Epithelial cell of prostate (primary cell): ENCODE measurements around the gene AGAP2.
"Not testable (repeated sequence)": the region's sequence is repeated elsewhere in the genome, so short reads cannot be mapped to it uniquely, and the experiment has no call there.

ENCODE experiments used
- DNase-seq: peaks from one replicate; pipeline ENCODE4 v3.0.0-alpha.2; 2011; ENCODE audit warnings: low read depth, low spot score
- H3K27ac ChIP-seq: fragments of 450-650 bp; 2 replicates; pipeline ENCODE4 v1.5.1; 2017; ENCODE audit warnings: mild to moderate bottlenecking

Gene AGAP2

DNA sequence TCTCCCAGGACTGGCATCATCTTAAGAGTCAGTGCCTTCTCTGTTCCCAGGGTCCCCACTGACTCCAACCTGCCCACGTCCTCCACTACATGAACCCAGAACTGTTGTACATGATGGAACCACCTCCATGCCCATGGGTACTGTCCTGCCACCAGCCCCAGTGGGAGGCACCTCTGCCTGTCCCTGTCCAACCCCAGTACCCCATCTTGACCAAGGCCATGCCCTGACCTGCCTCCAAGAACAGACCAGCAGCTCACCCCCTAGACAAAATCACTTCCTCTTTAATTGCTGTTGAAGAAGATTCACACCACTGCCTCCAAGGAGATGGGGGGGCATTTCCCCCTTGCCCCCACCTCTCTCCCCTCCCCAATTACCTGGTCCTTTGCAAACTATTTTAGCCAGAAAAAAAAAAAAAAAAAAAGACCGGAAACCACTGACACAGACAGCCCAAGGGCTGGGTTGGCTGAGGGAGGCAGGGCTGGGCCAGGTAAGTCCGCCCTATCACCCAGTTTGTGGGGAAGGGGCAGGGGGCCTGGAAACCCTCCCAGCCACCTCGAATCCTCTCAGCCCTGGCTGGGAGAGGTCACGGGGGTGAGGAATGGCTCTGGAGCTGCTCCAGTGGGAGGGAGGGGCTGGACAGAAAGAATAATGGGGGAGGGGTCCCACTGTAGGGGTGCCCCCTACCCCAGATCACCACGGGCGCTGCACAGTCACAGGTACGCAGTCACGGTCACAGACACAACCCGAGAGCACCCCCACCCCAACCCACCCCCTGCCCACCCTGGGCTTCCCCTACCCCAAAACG, 13.4 kb downstream of the AGAP2 start:
- H3K27ac ChIP-seq: no peak overlapping the region
- DNase-seq: no peak

DNA sequence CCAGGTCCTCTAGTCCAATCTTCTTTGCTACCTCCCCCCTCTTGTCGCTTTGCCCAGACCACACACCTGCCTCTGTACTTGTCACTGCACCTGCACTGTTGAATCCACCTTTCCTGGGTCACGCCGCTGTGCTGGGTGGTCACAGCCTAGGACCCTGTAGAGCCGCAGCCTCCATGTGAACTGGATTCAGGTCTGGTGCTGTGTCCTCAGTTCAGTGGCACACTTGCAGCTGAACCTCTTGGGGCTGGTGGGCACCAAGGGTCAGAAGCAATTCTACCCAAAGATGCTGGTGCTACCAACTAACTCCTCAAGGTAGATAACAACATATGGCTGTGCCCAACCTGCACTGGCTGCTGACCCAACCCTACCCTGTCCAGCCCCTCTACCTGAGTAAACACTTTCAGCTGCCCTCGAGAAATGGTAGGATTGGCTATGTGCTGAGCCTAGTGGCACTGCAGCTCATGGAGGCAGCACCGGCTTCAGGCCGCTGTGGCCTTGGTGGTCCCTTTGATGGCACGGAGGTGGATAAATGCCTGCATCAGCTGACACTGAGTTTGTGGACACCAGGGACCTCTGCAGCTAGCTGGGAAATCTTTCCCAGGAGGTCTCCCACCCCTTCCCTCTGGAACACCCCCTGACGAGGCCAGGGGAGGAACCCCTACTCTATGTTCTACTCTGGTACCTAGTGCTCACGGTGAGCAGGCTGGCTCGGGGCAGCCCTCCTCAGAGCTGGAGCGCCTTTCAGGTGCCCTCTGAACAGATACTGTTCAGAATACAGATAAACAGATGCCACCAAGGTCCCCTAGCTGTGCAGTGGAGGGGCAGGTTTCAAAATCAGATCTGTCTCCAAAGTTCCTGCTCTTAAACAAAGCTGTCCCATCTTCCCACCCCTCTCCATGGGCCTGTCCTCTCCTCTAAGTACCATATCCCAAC, 14.3 kb downstream of the AGAP2 start:
- H3K27ac ChIP-seq: no peak overlapping the region
- DNase-seq: no peak

DNA sequence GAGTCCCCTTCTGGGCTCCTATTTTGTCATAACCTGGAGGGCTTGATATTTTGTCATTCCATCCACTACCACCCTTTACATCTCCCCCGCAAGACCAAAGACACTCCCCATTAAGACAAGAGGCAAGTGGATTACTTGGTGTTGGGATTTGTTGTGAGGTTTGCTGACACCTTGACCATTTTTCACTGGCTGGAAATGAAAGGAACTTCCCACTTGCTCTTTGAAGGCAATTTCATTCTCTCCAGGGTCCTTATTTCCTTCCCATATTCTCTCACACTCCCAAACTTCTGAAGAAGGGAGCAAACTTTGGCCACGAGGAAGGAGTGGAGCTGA, 14.9 kb downstream of the AGAP2 start:
- no peak for DNase-seq
- no peak overlapping the region for H3K27ac ChIP-seq

DNA sequence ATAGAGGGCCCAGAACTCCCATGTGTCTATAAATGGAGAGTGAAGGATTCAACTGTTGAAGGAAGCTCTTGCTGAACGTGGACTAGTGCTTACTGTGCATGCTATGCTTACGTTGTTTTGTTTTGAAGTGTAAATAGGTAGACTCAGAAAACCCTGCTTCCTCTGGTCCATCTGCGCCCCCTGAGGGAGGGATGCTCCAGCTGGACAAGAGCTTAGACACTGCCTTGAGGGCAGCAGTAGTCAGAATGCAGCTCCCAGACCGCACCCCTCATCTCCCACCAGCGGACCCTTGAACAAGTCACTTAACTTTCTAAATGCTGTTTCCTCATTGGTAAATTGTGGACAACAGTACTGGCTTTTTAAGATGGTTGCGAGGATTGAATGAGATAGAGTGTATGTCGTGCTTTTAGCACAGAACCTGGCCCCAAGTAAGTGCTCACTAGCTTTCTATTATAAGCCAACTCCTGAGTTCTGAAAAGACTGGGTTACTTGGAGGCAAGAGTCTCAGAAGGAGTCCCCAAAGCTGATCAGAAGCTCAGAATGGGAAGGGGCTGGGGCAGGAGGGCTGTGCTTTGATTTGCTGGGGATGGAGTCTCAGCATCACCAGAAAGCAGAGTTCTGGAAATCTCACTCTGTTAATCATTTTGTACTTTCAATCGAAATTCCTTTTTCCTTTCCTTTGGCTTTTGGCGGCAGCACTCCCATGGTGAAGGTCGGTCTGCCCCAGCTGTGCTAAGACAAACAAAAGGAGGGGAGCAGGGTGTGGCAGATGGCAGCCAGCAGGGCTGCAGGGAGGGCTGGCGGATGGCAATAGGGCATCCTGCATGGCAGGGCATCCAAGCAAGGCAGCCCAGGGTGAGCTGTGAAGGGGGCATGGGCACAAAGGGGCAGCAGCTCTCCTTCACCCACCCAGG, 15.6 kb downstream of the AGAP2 start:
- no peak overlapping the region for H3K27ac ChIP-seq
- no peak for DNase-seq

DNA sequence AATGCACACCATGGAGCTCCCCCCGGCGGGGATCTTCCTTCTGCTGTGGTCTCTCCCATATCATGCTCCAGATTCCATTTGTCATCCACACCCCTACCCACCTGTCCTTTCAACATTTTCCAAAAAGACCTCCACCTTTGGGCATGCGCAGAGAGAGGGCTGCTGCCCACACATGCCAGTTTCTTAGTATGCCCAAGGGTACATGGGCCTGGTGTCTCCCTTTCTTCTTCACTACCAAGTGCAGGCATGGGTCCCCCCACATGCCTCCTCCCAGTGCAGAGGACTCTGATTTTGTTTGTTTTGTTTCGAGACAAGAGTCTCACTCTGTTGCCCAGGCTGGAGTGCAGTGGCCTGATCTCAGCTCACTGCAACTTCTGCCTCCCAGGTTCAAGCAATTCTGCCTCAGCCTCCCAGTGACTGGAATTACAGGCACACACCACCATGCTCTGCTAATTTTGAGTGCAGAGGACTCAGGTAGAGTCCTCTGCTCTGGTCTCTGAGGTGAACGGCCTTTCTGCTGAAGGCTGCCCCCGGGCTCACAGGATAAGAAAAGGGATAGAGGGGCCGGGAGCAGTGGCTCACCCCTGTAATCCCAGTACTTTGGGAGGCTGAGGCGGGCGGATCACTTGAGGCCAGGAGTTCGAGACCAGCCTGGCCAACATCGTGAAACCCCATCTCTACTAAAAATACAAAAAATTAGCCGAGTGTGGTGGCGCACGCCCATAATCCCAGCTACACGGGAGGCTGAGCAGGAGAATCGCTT, 16.5 kb downstream of the AGAP2 start:
- not testable (repeated sequence) for H3K27ac ChIP-seq, DNase-seq

DNA sequence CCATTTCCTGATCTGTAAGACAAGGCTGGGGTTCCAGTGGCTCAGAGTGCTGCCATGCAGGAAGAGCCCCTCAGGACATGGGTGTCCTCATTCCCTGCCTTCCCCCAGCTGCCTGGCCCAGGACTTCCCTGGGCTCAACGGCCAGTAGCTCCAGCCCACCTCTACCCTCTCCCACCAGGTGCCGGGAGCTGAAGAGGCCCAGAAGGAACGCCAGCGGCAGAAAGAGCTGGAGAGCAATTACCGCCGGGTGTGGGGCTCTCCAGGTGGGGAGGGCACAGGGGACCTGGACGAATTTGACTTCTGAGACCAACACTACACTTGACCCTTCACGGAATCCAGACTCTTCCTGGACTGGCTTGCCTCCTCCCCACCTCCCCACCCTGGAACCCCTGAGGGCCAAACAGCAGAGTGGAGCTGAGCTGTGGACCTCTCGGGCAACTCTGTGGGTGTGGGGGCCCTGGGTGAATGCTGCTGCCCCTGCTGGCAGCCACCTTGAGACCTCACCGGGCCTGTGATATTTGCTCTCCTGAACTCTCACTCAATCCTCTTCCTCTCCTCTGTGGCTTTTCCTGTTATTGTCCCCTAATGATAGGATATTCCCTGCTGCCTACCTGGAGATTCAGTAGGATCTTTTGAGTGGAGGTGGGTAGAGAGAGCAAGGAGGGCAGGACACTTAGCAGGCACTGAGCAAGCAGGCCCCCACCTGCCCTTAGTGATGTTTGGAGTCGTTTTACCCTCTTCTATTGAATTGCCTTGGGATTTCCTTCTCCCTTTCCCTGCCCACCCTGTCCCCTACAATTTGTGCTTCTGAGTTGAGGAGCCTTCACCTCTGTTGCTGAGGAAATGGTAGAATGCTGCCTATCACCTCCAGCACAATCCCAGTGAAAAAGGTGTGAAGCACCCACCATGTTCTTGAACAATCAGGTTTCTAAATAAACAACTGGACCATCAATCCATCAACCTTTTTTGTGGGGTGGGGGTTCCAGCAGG, 17.6 kb downstream of the AGAP2 start:
- DNase-seq: no peak
- H3K27ac ChIP-seq: no peak overlapping the region

DNA sequence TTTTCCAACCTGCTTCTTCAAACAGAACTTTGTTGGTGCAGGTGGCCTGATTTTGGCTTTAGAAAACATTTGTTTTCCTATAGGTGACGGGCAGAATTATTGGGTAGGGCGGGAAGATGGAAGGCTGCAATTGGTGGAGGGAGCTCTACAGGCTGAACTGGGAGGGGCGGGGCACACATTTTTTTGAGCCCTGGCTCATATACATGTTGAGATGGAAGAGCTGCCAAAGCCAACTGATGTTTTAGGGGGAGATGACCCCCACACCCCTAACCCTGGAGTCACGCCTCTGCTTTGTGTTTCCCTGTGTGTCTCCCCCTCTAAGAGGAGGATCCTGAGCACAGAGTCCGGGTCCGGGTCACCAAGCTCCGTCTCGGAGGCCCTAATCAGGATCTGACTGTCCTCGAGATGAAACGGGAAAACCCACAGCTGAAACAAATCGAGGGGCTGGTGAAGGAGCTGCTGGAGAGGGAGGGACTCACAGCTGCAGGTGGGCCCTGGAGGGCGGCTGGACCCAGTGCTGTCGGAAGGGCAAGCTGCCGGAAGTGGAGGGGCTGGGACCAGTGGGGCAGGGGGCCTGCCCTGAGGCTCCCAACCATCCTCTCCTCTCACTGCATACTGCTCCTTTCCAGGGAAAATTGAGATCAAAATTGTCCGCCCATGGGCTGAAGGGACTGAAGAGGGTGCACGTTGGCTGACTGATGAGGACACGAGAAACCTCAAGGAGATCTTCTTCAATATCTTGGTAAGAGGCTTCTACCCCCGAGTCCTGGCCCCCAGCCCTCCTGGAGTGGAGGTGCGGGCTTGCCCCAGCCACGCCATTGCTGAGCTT, 18.6 kb downstream of the AGAP2 start:
- H3K27ac ChIP-seq: no peak overlapping the region
- no peak for DNase-seq

DNA sequence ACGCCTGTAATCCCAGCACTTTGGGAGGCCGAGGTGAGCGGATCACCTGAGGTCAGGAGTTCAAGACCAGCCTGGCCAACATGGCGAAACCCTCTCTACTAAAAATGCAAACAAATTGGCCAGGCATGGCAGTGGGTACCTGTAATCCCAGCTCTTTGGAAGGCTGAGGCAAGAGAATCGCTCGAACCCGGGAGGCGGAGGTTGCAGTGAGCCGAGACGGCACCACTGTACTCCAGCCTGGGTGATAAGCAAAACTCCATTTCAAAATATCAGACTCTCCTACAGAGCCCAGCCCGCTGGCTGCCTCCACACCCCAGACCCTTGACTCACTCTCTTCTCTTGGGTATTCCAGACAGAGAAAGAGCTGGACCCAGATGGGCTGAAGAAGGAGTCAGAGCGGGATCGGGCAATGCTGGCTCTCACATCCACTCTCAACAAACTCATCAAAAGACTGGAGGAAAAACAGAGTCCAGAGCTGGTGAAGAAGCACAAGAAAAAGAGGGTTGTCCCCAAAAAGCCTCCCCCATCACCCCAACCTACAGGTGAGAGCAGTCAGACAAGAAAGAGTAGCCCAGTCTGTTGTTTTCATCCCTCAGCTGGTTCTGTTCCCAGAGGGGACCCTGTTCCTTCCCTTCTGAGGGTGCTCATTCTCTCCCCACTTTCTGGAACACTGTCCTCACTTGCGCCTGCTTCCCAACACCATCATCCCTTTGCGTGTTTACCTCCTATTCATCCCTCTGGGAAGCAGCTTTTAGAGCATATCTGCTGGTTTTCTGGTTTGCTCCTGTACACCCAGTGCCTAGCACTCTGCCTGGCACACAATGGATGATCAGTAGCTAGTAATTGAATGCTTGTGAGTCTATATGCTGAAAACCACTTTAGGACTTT, 19.7 kb downstream of the AGAP2 start:
- DNase-seq: no peak
- no peak overlapping the region for H3K27ac ChIP-seq

DNA sequence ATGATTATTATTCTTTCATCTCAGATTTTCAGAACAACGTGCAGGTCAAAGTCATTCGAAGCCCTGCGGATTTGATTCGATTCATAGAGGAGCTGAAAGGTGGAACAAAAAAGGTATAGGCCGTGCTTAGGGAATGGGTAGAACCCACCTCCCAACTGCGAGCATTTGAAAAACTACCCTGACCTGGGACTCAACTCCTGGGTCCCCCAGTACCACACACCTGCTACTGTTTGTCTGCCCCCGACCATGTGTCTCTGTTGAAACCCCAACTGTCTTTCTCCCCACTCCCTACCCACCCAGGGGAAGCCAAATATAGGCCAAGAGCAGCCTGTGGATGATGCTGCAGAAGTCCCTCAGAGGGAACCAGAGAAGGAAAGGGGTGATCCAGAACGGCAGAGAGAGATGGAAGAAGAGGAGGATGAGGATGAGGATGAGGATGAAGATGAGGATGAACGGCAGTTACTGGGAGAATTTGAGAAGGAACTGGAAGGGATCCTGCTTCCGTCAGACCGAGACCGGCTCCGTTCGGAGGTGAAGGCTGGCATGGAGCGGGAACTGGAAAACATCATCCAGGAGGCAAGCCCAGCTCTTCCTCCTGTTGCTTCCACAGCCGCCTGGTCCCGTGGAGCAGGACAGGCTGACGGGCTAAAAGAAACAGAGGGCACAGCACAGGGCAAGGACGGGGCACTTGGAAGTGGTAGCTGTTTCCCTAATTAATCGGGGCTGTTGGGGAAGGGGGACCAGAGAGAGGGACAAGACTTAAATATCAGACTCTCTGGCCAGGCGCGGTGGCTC, 20.5 kb downstream of the AGAP2 start:
- DNase-seq: no peak
- H3K27ac ChIP-seq: no peak overlapping the region

DNA sequence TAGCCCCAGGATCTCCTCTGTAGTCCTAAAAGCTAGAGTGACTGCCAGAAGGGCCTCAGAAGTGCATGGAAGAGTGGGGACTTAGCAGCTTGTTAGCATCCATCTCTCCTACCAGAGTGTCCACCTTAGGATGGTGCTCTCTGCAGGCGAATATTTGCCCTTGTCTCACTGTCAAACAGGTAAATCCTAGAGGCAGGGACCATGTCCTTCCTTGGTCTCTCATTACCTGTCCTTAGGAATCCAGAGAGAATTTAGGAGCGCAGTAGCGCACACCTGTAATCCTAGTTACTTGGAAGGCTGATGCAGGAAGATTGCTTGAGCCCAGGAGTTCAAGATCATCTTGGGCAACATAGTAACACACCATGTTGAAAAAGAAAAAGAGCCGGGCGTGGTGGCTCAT, 21.4 kb downstream of the AGAP2 start:
- H3K27ac ChIP-seq: no peak overlapping the region
- no peak for DNase-seq

DNA sequence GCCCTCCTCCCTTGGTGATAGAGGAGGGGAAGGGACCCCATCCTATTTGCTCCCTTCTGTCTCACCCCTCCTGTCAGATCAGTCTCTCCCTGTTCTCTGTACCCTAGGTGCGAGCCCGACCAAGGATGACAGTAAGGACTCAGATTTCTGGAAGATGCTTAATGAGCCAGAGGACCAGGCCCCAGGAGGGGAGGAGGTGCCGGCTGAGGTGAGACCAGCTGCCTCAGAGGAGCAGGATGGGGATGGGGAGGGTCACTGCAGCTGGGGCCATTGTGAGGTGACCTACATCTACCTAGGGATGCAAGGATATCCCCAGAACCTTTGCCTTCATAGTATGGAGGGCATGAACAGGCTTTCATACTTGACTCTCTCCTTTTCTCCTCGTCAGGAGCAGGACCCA, 22.2 kb downstream of the AGAP2 start:
- no peak for DNase-seq
- no peak overlapping the region for H3K27ac ChIP-seq

DNA sequence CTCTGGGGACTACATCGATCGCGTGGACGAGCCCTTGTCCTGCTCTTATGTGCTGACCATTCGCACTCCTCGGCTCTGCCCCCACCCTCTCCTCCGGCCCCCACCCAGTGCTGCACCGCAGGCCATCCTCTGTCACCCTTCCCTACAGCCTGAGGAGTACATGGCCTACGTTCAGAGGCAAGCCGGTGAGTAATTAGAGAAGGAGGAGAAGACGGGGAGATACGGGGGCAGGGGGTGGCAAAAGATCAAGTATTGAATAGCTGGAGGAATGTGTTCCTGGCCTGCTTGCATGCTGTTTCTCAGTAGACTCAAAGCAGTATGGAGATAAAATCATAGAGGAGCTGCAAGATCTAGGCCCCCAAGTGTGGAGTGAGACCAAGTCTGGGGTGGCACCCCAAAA, 22.8 kb downstream of the AGAP2 start:
- DNase-seq: no peak
- no peak overlapping the region for H3K27ac ChIP-seq

DNA sequence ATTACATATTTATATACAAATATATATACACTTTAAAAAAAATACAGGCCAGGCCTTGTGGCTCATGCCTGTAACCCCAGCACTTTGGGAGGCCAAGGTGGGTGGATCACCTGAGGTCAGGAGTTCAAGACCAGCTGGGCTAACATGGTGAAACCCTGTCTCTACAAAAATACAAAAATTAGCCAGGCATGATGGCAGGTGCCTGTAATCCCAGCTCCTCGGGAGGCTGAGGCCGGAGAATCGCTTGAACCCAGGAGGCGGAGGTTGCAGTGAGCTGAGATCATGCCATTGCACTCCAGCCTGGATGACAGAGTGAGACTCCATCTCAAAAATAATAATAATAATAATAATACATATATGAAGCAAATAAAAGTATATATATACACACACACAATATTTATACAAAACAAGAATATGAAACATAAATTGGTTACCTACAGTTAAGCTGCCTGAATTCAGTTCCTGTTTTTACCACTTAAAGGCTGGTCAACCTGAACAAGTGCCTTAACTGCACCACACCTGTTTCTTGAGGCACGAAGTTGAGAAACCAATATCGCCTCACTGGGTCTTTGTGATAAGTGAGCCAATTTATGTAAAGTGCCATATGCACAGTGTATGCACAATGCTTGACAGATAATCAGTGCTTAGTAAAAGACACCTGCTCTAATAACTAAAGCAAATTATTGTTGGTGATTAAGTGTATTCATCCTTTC, 23.4 kb downstream of the AGAP2 start:
- DNase-seq, H3K27ac ChIP-seq: not testable (repeated sequence)

DNA sequence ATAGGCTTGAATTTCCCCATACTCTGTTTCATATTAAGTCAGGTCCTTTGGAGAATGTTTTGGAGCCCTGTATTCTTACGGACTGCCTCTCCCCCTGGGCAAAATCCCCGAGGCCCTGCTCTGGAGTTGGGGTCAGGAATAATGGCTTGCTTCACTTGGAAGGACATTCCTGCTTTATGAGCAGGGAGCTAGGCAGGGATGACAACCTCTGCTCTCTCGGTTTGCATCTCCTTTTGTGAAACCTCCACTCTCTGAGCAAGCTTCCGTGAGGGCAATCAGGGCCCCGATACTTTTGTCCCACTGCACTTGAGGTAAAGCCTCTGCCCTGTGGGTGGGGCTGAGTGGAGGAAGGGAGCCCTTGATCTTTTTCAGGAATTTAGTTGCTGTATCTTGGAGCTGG, 25.3 kb downstream of the AGAP2 start:
- no peak for DNase-seq

DNA sequence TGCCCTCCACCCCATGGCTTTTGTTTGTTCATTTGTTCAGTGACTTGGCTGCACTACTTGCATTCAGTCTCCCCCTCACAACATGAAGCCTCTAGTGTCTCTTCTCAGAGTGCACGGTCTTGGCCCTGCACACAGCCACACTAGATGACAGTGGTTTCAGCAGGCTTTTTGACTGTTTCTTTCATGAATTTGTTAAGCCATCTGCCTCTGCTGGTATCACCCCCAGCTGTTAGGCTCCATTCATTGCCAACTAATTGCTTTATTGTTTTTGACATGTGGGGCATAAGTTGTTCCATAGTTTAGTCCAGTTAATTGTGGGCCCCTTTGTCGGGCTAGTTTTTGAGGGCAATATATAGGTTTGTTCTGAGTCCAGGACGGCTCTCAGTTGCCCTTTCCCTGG, 25.8 kb downstream of the AGAP2 start:
- H3K27ac ChIP-seq: no peak overlapping the region
- no peak for DNase-seq

More for the DNA sequence above, 25.3 kb downstream of the AGAP2 start:
- H3K27ac ChIP-seq: no peak overlapping the region
